Motor neuron (in vitro differentiated cells): ENCODE data around the gene ERC1. TPM values are rescaled to one million over a fixed set of nuclear protein-coding genes. Genes with fewer than 3 reads are reported as not detected.
A peak's percentile ranks its signal among the peaks of the same experiment; 100 is the strongest.

ENCODE experiments used
- ATAC-seq, 8 experiments: fragments of 200-7000 bp; cut with Tn5 transposase; replicated peaks in 6 of 8; 2 replicates each; pipeline ENCODE4 v1.8.0; 2021; ENCODE audit warnings: mild to moderate bottlenecking in 8 of 8, moderate library complexity in 8 of 8
- H3K27ac ChIP-seq, 2 donors: fragments of 250-450 bp; sonication (Bioruptor Pico); 2 replicates each; pipeline ENCODE4 v1.9.0; 2021; ENCODE audit warnings: antibody characterized with exemption in 2 of 2, mild to moderate bottlenecking in 2 of 2, moderate library complexity in 1 of 2
- H3K4me1 ChIP-seq, 2 donors: fragments of 250-450 bp; sonication (Bioruptor Pico); replicated peaks in 1 of 2; 2 replicates each; pipeline ENCODE4 v1.6.1; 2021; ENCODE audit warnings: antibody characterized with exemption in 2 of 2, mild to moderate bottlenecking in 2 of 2, moderate library complexity in 1 of 2
- H3K4me3 ChIP-seq, 5 donors: fragments of 250-450 bp; sonication (Bioruptor Pico); 2 replicates each; pipeline ENCODE4 v1.9.0; 2021; ENCODE audit warnings: antibody characterized with exemption in 5 of 5, mild to moderate bottlenecking in 5 of 5, moderate library complexity in 4 of 5
- WGBS, 10 experiments: fragments of 450-650 bp; shearing (Covaris generic); methylation state at CpG; one replicate each; pipeline ENCODE4 v1.0.0; 2022; 5-methylcytosine and 5-hydroxymethylcytosine counted together
- in situ Hi-C, 9 experiments: fragments of 400-800 bp; cut with MboI; loops; one replicate each; pipeline ENCODE4 v1.15.0; 2021; ENCODE audit warnings: low sequenced_read_pairs in 9 of 9, low pct_unique_long_range_greater_than_20kb in 2 of 9; ENCODE audit not compliant: unreplicated experiment in 9 of 9
- total RNA-seq, 8 experiments: library from RNA; unstranded; fragments of 300-600 nt; gene quantifications; 2 replicates each; pipeline versions ENCODE4 v1.2.3 to v1.2.4, GENCODE V29; 2022

Gene ERC1
- total RNA-seq, 8 experiments from 2014 or later: 15.1 to 53.8 (median 34.6) TPM

DNA sequence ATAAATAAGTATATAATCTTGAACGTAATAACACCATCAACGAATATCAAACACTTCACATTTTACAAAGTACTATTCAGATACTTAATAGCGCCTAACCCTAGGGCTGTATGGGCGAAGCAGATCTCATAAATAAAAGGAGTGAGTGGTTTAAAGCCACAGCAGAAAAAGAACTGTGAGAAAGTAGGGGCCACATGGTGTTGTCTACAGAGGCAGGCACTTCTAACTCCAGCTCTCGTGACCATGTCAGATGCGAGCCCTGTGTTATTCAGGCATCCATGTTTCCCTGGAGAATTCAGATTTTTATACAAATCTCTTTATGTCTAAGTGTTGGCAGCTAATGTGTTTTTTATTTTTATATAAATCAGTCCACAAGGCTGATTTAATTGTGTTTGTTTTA lies 391.1 kb downstream of the ERC1 start:
- ATAC-seq: peak in 3 of 8 experiments; percentile 55 to 85 (median 64)
- 74 to 100% (median 87%) methylated on average over 2 to 6 of the region's 6 CpGs; no CpG with 5 or more reads in 1 of the 10 experiments for WGBS, 10 experiments

GRCh38 chr12:1382826-1383225 lies 391.8 kb downstream of the ERC1 start:
- no peak overlapping the region for H3K27ac ChIP-seq
- ATAC-seq: no peak
- WGBS, 10 experiments: 42 to 82% (median 65%) methylated on average over 1 to 4 of the region's 4 CpGs; no CpG with 5 or more reads in 1 of the 10 experiments
- no peak overlapping the region for H3K4me3 ChIP-seq
- in situ Hi-C loops: no loop called here
- peaks cover 12 to 29% of the 10 kb centered on the region in 2 donors for H3K4me1 ChIP-seq

More for the DNA sequence above, 391.1 kb downstream of the ERC1 start:
- in situ Hi-C loops: no loop called here
- Histone ChIP-seq H3K27ac (no peak overlapping the region), H3K4me1 (peaks cover 12 to 29% of the 10 kb centered on the region in 2 donors), H3K4me3 (no peak overlapping the region)

GRCh38 chr12:1383758-1384157 lies 392.7 kb downstream of the ERC1 start:
- Histone ChIP-seq H3K4me3 (no peak overlapping the region), H3K4me1 (peaks cover 12 to 29% of the 10 kb centered on the region in 2 donors), H3K27ac (no peak overlapping the region)
- WGBS, 10 experiments: 50 to 100% (median 73%) methylated on average over 1 to 4 of the region's 4 CpGs; no CpG with 5 or more reads in 4 of the 10 experiments
- peak in 5 of 8 experiments; percentile 28 to 69 (median 50) for ATAC-seq
- in situ Hi-C loops: no loop called here

DNA sequence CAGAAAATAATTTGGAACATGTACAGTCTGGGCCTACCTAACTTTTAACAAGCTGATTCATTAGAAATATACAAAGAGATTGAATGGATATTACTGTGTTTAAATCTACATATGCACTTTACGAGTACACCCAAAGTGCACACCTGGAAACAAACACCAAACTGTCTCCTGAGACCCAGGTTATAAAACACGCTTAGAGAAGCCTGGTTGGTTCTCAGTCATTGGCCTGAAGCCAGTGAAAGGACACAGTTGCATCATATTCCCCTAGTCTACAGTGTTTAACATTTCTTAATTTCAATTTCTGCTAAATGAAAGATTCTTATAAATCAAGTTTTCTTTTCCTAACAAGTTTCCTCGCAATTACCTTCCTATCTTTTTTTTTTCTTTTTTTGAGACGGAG lies 393.9 kb downstream of the ERC1 start:
- Histone ChIP-seq H3K4me1 (peaks cover 12 to 29% of the 10 kb centered on the region in 2 donors), H3K4me3 (no peak overlapping the region), H3K27ac (no peak overlapping the region)
- no peak for ATAC-seq
- 50 to 100% (median 95%) methylated on average over 1 to 4 of the region's 4 CpGs; no CpG with 5 or more reads in 1 of the 10 experiments for WGBS, 10 experiments
- in situ Hi-C loops: no loop called here

- in situ Hi-C loops: no loop called here
- no peak overlapping the region for H3K27ac ChIP-seq
- no peaks in the 10 kb centered on the region for H3K4me1 ChIP-seq
- H3K4me3 ChIP-seq: no peak overlapping the region
- ATAC-seq: no peak
Measured at GRCh38 chr12:1391722-1392121, 400.7 kb downstream of the ERC1 start.

- whole genome bisulfite sequencing, 10 experiments: 42 to 100% (median 93%) methylated on average over 2 to 4 of the region's 4 CpGs
- Histone ChIP-seq H3K27ac (no peak overlapping the region), H3K4me1 (no peaks in the 10 kb centered on the region), H3K4me3 (no peak overlapping the region)
- ATAC-seq: no peak
- in situ Hi-C loops: no loop called here
Measured at GRCh38 chr12:1395421-1395955, 404.5 kb downstream of the ERC1 start.

GRCh38 chr12:1398673-1399072 lies 407.6 kb downstream of the ERC1 start:
- Histone ChIP-seq H3K4me1 (no peaks in the 10 kb centered on the region), H3K27ac (no peak overlapping the region), H3K4me3 (no peak overlapping the region)
- 68 to 100% (median 99%) methylated on average over 1 to 3 of the region's 3 CpGs for WGBS, 10 experiments
- in situ Hi-C loops: no loop called here
- ATAC-seq: no peak

DNA sequence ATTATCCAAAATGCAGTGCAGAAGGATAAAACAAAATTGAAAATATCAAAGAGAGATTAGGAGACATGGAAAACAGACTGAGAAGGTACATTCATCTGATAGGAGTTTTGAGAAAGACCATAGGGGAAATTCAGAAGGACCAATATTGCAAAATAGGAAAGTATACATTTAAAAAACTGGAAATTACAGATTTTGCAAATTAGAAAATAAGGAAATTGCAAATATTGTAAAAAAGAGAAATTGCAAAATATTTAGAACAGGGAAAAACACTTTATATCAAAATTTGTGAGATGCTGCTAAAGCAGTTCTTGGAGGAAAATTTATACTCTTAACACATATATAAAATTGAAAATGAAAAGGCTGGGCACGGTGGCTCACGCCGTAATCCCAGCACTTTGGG lies 410.9 kb downstream of the ERC1 start:
- Histone ChIP-seq H3K27ac (no peak overlapping the region), H3K4me3 (no peak overlapping the region), H3K4me1 (no peaks in the 10 kb centered on the region)
- no peak for ATAC-seq
- 90 to 100% (median 100%) methylated on average over 3 of the region's 3 CpGs; no CpG with 5 or more reads in 4 of the 10 experiments for WGBS, 10 experiments
- in situ Hi-C loops: no loop called here

- in situ Hi-C loops: no loop called here
- 67 to 100% (median 92%) methylated on average over 1 to 4 of the region's 4 CpGs for WGBS, 10 experiments
- Histone ChIP-seq H3K4me3 (no peak overlapping the region), H3K27ac (no peak overlapping the region), H3K4me1 (no peaks in the 10 kb centered on the region)
- ATAC-seq: no peak
Measured at GRCh38 chr12:1403417-1403816, 412.4 kb downstream of the ERC1 start.

- Histone ChIP-seq H3K27ac (no peak overlapping the region), H3K4me1 (no peaks in the 10 kb centered on the region), H3K4me3 (no peak overlapping the region)
- in situ Hi-C loops: no loop called here
- WGBS, 10 experiments: 88 to 100% (median 95%) methylated on average over 1 to 4 of the region's 5 CpGs; no CpG with 5 or more reads in 4 of the 10 experiments
- ATAC-seq: no peak
Measured at GRCh38 chr12:1405619-1406018, 414.6 kb downstream of the ERC1 start.

GRCh38 chr12:1410794-1411193 lies 419.8 kb downstream of the ERC1 start:
- WGBS, 10 experiments: 78 to 100% (median 94%) methylated on average over 1 of the region's 1 CpG; no CpG with 5 or more reads in 4 of the 10 experiments
- no peaks in the 10 kb centered on the region for H3K4me1 ChIP-seq
- in situ Hi-C loops: no loop called here
- no peak overlapping the region for H3K4me3 ChIP-seq
- no peak for ATAC-seq
- no peak overlapping the region for H3K27ac ChIP-seq

GRCh38 chr12:1413930-1414329 lies 422.9 kb downstream of the ERC1 start:
- H3K27ac ChIP-seq: no peak overlapping the region
- H3K4me3 ChIP-seq: no peak overlapping the region
- ATAC-seq: no peak
- 80 to 100% (median 95%) methylated on average over 1 to 8 of the region's 12 CpGs; no CpG with 5 or more reads in 2 of the 10 experiments for WGBS, 10 experiments
- in situ Hi-C loops: no loop called here
- H3K4me1 ChIP-seq: no peaks in the 10 kb centered on the region

DNA sequence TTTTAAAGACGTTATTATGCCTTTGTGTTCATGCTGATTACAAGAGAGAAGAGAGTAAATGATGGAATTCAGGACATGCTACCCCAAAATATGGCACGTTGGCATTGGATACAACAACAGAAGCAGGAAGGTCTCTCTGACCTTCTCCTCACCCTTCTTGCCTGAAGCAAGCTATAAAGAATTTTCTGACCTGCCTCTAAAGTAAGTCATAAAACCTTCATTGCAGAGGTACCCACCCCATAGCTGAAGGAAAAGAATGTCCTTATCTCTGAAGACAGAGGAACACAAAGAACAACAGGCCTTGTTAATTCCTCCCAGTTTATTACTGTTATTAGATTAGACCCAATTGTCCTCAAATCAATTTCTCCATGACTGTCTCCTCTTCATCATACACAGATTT lies 427.1 kb downstream of the ERC1 start:
- H3K4me3 ChIP-seq: no peak overlapping the region
- in situ Hi-C loops: no loop called here
- 29 to 100% (median 81%) methylated on average over 1 to 2 of the region's 2 CpGs; no CpG with 5 or more reads in 2 of the 10 experiments for WGBS, 10 experiments
- H3K4me1 ChIP-seq: no peaks in the 10 kb centered on the region
- ATAC-seq: no peak
- H3K27ac ChIP-seq: no peak overlapping the region

- ATAC-seq: no peak
- H3K4me1 ChIP-seq: no peaks in the 10 kb centered on the region
- in situ Hi-C loops: no loop called here
- H3K4me3 ChIP-seq: no peak overlapping the region
- H3K27ac ChIP-seq: no peak overlapping the region
- 0 to 73% (median 35%) methylated on average over 1 of the region's 1 CpG for WGBS, 10 experiments
Measured at GRCh38 chr12:1419849-1420371, 428.9 kb downstream of the ERC1 start.
